Erythroblast (primary cell): ENCODE results near the gene RNF217.

Experiments used
- GATA1 ChIP-seq: IDR thresholded peaks from 2 replicates; pipeline ENCODE4 v1.6.1; 2011; ENCODE audit warnings: low read depth, mild to moderate bottlenecking, control low read depth, low read length, moderate library complexity
- POLR2A ChIP-seq: IDR thresholded peaks from 2 replicates; pipeline ENCODE4 v1.6.1; 2011; ENCODE audit warnings: mild to moderate bottlenecking, low read length

DNA sequence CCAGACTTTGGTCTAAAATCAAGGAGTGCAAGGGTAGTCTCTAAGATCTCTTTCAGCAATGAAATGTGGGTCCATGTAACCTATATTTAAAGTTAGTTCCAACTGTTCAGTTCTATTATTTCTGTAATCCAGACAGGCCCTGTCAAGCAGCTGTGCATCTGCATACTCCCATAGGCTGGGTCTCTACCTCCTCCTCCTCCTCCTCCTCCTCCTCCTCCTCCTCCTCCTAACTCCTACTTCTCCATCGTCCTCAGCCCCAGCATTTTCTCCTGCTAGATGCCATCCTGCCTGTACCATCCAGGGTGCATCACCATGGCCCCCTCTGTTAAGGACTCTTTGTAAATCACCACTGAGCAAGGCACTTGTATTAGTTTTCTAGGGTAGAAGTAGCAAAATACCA, 138.9 kb downstream of the RNF217 start:
- TF ChIP-seq POLR2A (no peak), GATA1 (no peak)
